Neural cell (in vitro differentiated cells): ENCODE data around the gene NAV1. TPM values are rescaled to one million over a fixed set of nuclear protein-coding genes. Genes with fewer than 3 reads are reported as not detected.

Experiments used
- H2AFZ ChIP-seq: fragments of 200-600, 300-800 bp; sonication (generic), shearing (Covaris generic); 2 replicates; pipeline ENCODE4 v1.6.0; 2014; ENCODE audit warnings: low read depth, mild to moderate bottlenecking, antibody characterized with exemption, low read length, moderate library complexity
- H3F3A ChIP-seq: fragments of 200-600 bp; shearing (Covaris generic); 2 replicates; pipeline ENCODE4 v1.6.1; 2016; ENCODE audit warnings: mild to moderate bottlenecking, moderate library complexity, mixed read lengths, antibody characterized with exemption, low read length; ENCODE audit not compliant: insufficient read depth, poor library complexity, severe bottlenecking
- H3K27ac ChIP-seq: fragments of 200-600, 300-800 bp; sonication (generic), shearing (Covaris generic); 2 replicates; pipeline ENCODE4 v1.5.1; 2014; ENCODE audit warnings: mild to moderate bottlenecking, low read length, moderate library complexity
- H3K27me3 ChIP-seq: fragments of 300-800, 200-600 bp; sonication (generic), shearing (Covaris generic); 2 replicates; pipeline ENCODE4 v1.6.0; 2014; ENCODE audit warnings: mild to moderate bottlenecking, low read depth, low read length, moderate library complexity; ENCODE audit not compliant: insufficient read depth
- H3K36me3 ChIP-seq: fragments of 300-800, 200-600 bp; sonication (generic), shearing (Covaris generic); 2 replicates; pipeline ENCODE4 v1.5.1; 2014; ENCODE audit warnings: mild to moderate bottlenecking, antibody characterized with exemption, low read length, moderate library complexity; ENCODE audit not compliant: insufficient read depth
- H3K4me2 ChIP-seq: fragments of 300-800, 200-600 bp; sonication (generic), shearing (Covaris generic); 2 replicates; pipeline ENCODE4 v1.6.0; 2014; ENCODE audit warnings: mild to moderate bottlenecking, low read length
- H3K4me3 ChIP-seq: fragments of 300-800, 200-600 bp; sonication (generic), shearing (Covaris generic); 2 replicates; pipeline ENCODE4 v1.5.1; 2014; ENCODE audit warnings: mild to moderate bottlenecking, low read length, moderate library complexity
- H3K79me2 ChIP-seq: fragments of 200-600 bp; shearing (Covaris generic); replicated peaks from 2 replicates; pipeline ENCODE4 v1.6.0; 2014; ENCODE audit warnings: mild to moderate bottlenecking, low read length, moderate library complexity; ENCODE audit not compliant: insufficient read depth
- H3K9ac ChIP-seq: fragments of 300-800, 200-600 bp; sonication (generic), shearing (Covaris generic); 2 replicates; pipeline ENCODE4 v1.6.1; 2016; ENCODE audit warnings: mild to moderate bottlenecking, low read length, mixed read lengths
- H3K9me2 ChIP-seq: fragments of 200-600 bp; shearing (Covaris generic); 2 replicates; pipeline ENCODE4 v1.6.1; 2016; ENCODE audit warnings: mild to moderate bottlenecking, low read length, mixed read lengths; ENCODE audit not compliant: insufficient read depth
- H3K9me3 ChIP-seq: fragments of 200-600, 300-800 bp; sonication (generic), shearing (Covaris generic); 2 replicates; pipeline ENCODE4 v1.6.1; 2016; ENCODE audit warnings: mild to moderate bottlenecking, mixed run types, low read length, moderate library complexity, mixed read lengths
- H4K20me1 ChIP-seq: fragments of 200-600 bp; shearing (Covaris generic); 2 replicates; pipeline ENCODE4 v1.6.1; 2016; ENCODE audit warnings: mild to moderate bottlenecking, mixed run types; ENCODE audit not compliant: insufficient read depth
- CTCF ChIP-seq: fragments of 450-650 bp; IDR thresholded peaks from 2 replicates; pipeline ENCODE4 v1.5.1; 2014; ENCODE audit warnings: antibody characterized with exemption, mild to moderate bottlenecking, moderate library complexity; ENCODE audit not compliant: poor library complexity, severe bottlenecking
- EP300 ChIP-seq: fragments of 450-650 bp; conservative IDR thresholded peaks from 2 replicates; pipeline ENCODE4 v1.6.1; 2014; ENCODE audit warnings: antibody characterized with exemption, mild to moderate bottlenecking, moderate library complexity; ENCODE audit not compliant: poor library complexity, severe bottlenecking
- EZH2 ChIP-seq: fragments of 200-600, 300-800 bp; shearing (Covaris generic), sonication (generic); IDR thresholded peaks from 2 replicates; pipeline ENCODE4 v1.6.1; 2014; ENCODE audit warnings: antibody characterized with exemption, low read length, borderline replicate concordance, mild to moderate bottlenecking; ENCODE audit not compliant: insufficient read depth, poor library complexity, severe bottlenecking
- MXI1 ChIP-seq: fragments of 450-650 bp; conservative IDR thresholded peaks from 2 replicates; pipeline ENCODE4 v1.6.1; 2014; ENCODE audit warnings: antibody characterized with exemption, mild to moderate bottlenecking; ENCODE audit not compliant: poor library complexity, severe bottlenecking
- POLR2AphosphoS5 ChIP-seq: IDR thresholded peaks from 2 replicates; pipeline ENCODE4 v1.6.1; 2012
- RAD21 ChIP-seq: fragments of 450-650 bp; conservative IDR thresholded peaks from 2 replicates; pipeline ENCODE4 v1.6.1; 2014; ENCODE audit warnings: antibody characterized with exemption, mild to moderate bottlenecking, moderate library complexity
- REST ChIP-seq: IDR thresholded peaks from 2 replicates; pipeline ENCODE4 v1.6.1; 2012; ENCODE audit warnings: borderline replicate concordance
- SMC3 ChIP-seq: fragments of 450-650 bp; conservative IDR thresholded peaks from 2 replicates; pipeline ENCODE4 v1.6.1; 2014; ENCODE audit warnings: antibody characterized with exemption, mild to moderate bottlenecking, moderate library complexity; ENCODE audit not compliant: poor library complexity
- TAF1 ChIP-seq: IDR thresholded peaks from 2 replicates; pipeline ENCODE4 v1.6.1; 2012; ENCODE audit warnings: low read depth
- polyA plus RNA-seq: library from polyadenylated mRNA; depleted of rRNA; stranded (reverse); fragments of >200 nt; gene quantifications from 2 replicates; pipeline ENCODE4 v1.2.3, GENCODE V29; 2014

NAV1 gene
- polyA plus RNA-seq, 1 donor from 2014 or later: 33.2 TPM

GRCh38 chr1:201565024-201565730 is 26.2 kb downstream of the NAV1 start:
- Histone ChIP-seq H3K79me2 (no peaks in the 10 kb centered on the region), H3K9me3 (no peaks in the 10 kb centered on the region), H3K27ac (no peak overlapping the region), H3K36me3 (no peaks in the 10 kb centered on the region), H3K9me2 (no peaks in the 10 kb centered on the region), H2AFZ (no peak overlapping the region), H3K27me3 (no peaks in the 10 kb centered on the region), H3K4me3 (no peak overlapping the region), H4K20me1 (no peaks in the 10 kb centered on the region), H3F3A (no peaks in the 10 kb centered on the region), H3K9ac (no peak overlapping the region), H3K4me2 (no peak overlapping the region)
- TF ChIP-seq REST (no peak), TAF1 (no peak), POLR2AphosphoS5 (no peak), RAD21 (no peak), SMC3 (no peak), EP300 (no peak), CTCF (no peak), MXI1 (no peak), EZH2 (no peak)

- Histone ChIP-seq H3K9me2 (no peaks in the 10 kb centered on the region), H3F3A (no peaks in the 10 kb centered on the region), H3K79me2 (no peaks in the 10 kb centered on the region), H3K36me3 (no peaks in the 10 kb centered on the region), H3K27ac (no peak overlapping the region), H3K9ac (no peak overlapping the region), H3K9me3 (no peaks in the 10 kb centered on the region), H3K4me3 (no peak overlapping the region), H3K4me2 (no peak overlapping the region), H4K20me1 (no peaks in the 10 kb centered on the region), H3K27me3 (no peaks in the 10 kb centered on the region), H2AFZ (no peak overlapping the region)
- TF ChIP-seq EZH2 (no peak), EP300 (no peak), POLR2AphosphoS5 (no peak), CTCF (no peak), TAF1 (no peak), REST (no peak), SMC3 (no peak), MXI1 (no peak), RAD21 (no peak)
Measured at GRCh38 chr1:201565771-201566528, 27.0 kb downstream of the NAV1 start.
